OCI-LY1 (cell line): ENCODE measurements around the gene CFAP20DC.

Source experiments
- H2AFZ ChIP-seq: fragments of 200-600 bp; sonication (generic), shearing (Covaris generic); 2 replicates; pipeline ENCODE4 v1.6.0; 2014; ENCODE audit warnings: antibody characterized with exemption, mild to moderate bottlenecking, low read length
- H3F3A ChIP-seq: fragments of 200-600 bp; sonication (generic), shearing (Covaris generic); 2 replicates; pipeline ENCODE4 v1.6.0; 2014; ENCODE audit warnings: mild to moderate bottlenecking, antibody characterized with exemption, low read length, moderate library complexity; ENCODE audit not compliant: insufficient read depth
- H3K27ac ChIP-seq: fragments of 200-600 bp; sonication (generic); 2 replicates; pipeline ENCODE4 v1.5.1; 2014; ENCODE audit warnings: low read length, mixed run types, mild to moderate bottlenecking, low read depth; ENCODE audit not compliant: poor library complexity, severe bottlenecking
- H3K27me3 ChIP-seq: fragments of 200-600 bp; sonication (generic); 2 replicates; pipeline ENCODE4 v1.6.0; 2014; ENCODE audit warnings: antibody characterized with exemption, mild to moderate bottlenecking, low read length, moderate library complexity; ENCODE audit not compliant: insufficient read depth
- H3K36me3 ChIP-seq: fragments of 200-600 bp; sonication (generic); 2 replicates; pipeline ENCODE4 v1.6.1; 2014; ENCODE audit warnings: mild to moderate bottlenecking, antibody characterized with exemption, low read length, moderate library complexity, mixed read lengths; ENCODE audit not compliant: insufficient read depth
- H3K4me1 ChIP-seq: fragments of 200-600 bp; sonication (generic); 2 replicates; pipeline ENCODE4 v1.5.1; 2014; ENCODE audit warnings: mild to moderate bottlenecking, low read length, moderate library complexity; ENCODE audit not compliant: insufficient read depth, severe bottlenecking
- H3K4me2 ChIP-seq: fragments of 200-600 bp; sonication (generic), shearing (Covaris generic); 2 replicates; pipeline ENCODE4 v1.6.1; 2014; ENCODE audit warnings: low read length
- H3K4me3 ChIP-seq: fragments of 200-600 bp; sonication (generic); 2 replicates; pipeline ENCODE4 v1.5.1; 2014; ENCODE audit warnings: low read length, low read depth, mild to moderate bottlenecking, mixed read lengths; ENCODE audit not compliant: poor library complexity, severe bottlenecking
- H3K79me2 ChIP-seq: fragments of 200-600 bp; shearing (Covaris generic); 2 replicates; pipeline ENCODE4 v1.6.1; 2016; ENCODE audit warnings: mixed run types, low read length, mixed read lengths; ENCODE audit not compliant: insufficient read depth
- H3K9ac ChIP-seq: fragments of 200-600 bp; sonication (generic), shearing (Covaris generic); 2 replicates; pipeline ENCODE4 v1.6.1; 2014; ENCODE audit warnings: mild to moderate bottlenecking, low read length, mixed read lengths
- H3K9me2 ChIP-seq: fragments of 200-600 bp; sonication (generic), shearing (Covaris generic); 2 replicates; pipeline ENCODE4 v1.6.1; 2014; ENCODE audit warnings: low read depth, mild to moderate bottlenecking, low read length, mixed read lengths
- H3K9me3 ChIP-seq: fragments of 200-600 bp; shearing (Covaris generic); 2 replicates; pipeline ENCODE4 v1.6.1; 2014; ENCODE audit warnings: low read length, mixed read lengths
- H4K20me1 ChIP-seq: fragments of 200-600 bp; sonication (generic), shearing (Covaris generic); 2 replicates; pipeline ENCODE4 v1.6.0; 2016; ENCODE audit warnings: mild to moderate bottlenecking, low read length; ENCODE audit not compliant: insufficient read depth
- EZH2 ChIP-seq: fragments of 200-600 bp; sonication (generic), shearing (Covaris generic); IDR thresholded peaks from 2 replicates; pipeline ENCODE4 v1.8.0; 2017; ENCODE audit warnings: borderline replicate concordance, mixed run types, mild to moderate bottlenecking, antibody characterized with exemption, low read length, moderate library complexity, mixed read lengths
- TF ChIP-seq, protein P1 (sequence below): fragments of 200-600 bp; sonication (generic), shearing (Covaris generic); IDR thresholded peaks from 2 replicates; pipeline ENCODE4 v1.5.1; 2017; ENCODE audit warnings: mild to moderate bottlenecking, antibody characterized with exemption, low read length, moderate library complexity, mixed read lengths

The CFAP20DC gene

DNA sequence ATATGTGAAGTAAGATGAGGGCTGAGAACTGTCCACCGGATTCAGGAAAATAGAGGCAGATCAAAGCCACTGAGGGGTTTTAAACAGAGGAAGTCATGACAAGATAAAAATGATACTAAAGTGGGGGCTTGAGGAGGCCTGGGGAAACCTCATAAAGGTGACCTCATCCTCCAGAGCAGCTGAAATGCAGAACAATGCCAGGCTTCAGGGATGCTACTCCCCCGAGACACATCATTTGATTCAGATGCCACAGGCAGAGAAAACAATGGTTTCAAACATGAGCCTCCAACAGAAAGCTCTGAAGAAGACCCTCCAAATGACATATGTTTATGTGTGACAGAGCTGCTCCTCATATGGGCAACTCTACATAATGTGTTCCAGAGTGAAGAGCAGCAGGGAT, 6.4 kb downstream of the CFAP20DC start:
- TF ChIP-seq, protein P1, sequence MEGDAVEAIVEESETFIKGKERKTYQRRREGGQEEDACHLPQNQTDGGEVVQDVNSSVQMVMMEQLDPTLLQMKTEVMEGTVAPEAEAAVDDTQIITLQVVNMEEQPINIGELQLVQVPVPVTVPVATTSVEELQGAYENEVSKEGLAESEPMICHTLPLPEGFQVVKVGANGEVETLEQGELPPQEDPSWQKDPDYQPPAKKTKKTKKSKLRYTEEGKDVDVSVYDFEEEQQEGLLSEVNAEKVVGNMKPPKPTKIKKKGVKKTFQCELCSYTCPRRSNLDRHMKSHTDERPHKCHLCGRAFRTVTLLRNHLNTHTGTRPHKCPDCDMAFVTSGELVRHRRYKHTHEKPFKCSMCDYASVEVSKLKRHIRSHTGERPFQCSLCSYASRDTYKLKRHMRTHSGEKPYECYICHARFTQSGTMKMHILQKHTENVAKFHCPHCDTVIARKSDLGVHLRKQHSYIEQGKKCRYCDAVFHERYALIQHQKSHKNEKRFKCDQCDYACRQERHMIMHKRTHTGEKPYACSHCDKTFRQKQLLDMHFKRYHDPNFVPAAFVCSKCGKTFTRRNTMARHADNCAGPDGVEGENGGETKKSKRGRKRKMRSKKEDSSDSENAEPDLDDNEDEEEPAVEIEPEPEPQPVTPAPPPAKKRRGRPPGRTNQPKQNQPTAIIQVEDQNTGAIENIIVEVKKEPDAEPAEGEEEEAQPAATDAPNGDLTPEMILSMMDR = no peak
- TF ChIP-seq EZH2 = no peak
- no peak overlapping the region for H3K9ac ChIP-seq
- no peaks in the 10 kb centered on the region; the same call in 1 of the 2 replicates for H3K9me2 ChIP-seq
- no peaks in the 10 kb centered on the region for H3F3A ChIP-seq
- H3K4me2 ChIP-seq = no peak overlapping the region
- no peak overlapping the region for H3K4me3 ChIP-seq
- H3K27me3 ChIP-seq = no peaks in the 10 kb centered on the region
- H3K4me1 ChIP-seq = no peaks in the 10 kb centered on the region
- no peaks in the 10 kb centered on the region for H3K79me2 ChIP-seq
- no peaks in the 10 kb centered on the region for H3K9me3 ChIP-seq
- H4K20me1 ChIP-seq = no peaks in the 10 kb centered on the region
- H3K36me3 ChIP-seq = no peaks in the 10 kb centered on the region
- H3K27ac ChIP-seq = no peak overlapping the region
- H2AFZ ChIP-seq = no peak overlapping the region

DNA sequence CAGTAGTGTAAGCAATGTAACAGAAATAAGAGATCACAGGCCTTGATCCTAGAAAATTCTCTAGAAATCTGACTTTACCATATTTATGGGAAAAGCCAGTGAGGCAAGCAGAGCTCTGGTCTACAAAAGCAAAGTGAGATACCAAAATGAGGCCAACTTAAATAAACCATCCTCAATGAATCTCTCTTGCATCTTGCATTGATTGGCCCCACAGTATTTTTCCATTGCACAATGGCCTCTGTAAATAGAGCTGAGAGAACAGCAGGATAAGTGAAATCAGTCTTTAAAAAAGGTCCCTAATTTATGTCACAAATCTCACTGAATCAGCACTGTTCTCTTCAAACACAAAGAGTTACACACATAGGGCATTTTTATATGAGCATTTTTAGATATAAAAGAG, 8.9 kb downstream of the CFAP20DC start:
- Histone ChIP-seq H3K36me3 (no peaks in the 10 kb centered on the region), H4K20me1 (no peaks in the 10 kb centered on the region), H3K27me3 (no peaks in the 10 kb centered on the region), H3K27ac (no peak overlapping the region), H3K4me1 (no peaks in the 10 kb centered on the region), H3K4me3 (no peak overlapping the region), H3K9me2 (no peaks in the 10 kb centered on the region; the same call in 1 of the 2 replicates), H3K4me2 (no peak overlapping the region), H3K79me2 (no peaks in the 10 kb centered on the region), H2AFZ (no peak overlapping the region), H3K9ac (no peak overlapping the region), H3K9me3 (no peaks in the 10 kb centered on the region), H3F3A (no peaks in the 10 kb centered on the region)
- TF ChIP-seq, protein P1 = no peak
- TF ChIP-seq EZH2 = no peak

DNA sequence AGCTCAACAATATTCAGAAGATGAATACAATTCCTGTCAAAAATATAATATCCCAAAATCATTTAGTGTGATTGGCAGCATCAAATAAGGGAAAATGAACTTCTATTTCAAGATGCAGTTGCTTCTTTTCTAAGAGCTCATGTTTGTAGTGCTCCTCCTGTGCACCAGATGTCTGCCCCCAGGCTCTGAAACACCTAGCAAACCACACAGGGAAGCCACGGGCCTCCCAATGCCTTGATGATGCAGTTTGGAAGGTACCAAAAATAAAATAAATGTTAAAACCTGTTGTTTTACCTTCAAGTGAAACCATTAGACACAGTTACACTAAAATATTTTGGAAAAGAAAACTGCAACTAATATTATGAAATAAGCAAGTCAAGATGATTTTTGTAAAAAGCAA, 22.2 kb downstream of the CFAP20DC start:
- H3K4me1 ChIP-seq = no peaks in the 10 kb centered on the region
- no peak overlapping the region for H3K4me3 ChIP-seq
- H3K9me3 ChIP-seq = no peaks in the 10 kb centered on the region
- H4K20me1 ChIP-seq = no peaks in the 10 kb centered on the region
- H3K27ac ChIP-seq = no peak overlapping the region
- TF ChIP-seq, protein P1 = no peak
- no peak for TF ChIP-seq EZH2
- no peaks in the 10 kb centered on the region for H3K27me3 ChIP-seq
- no peaks in the 10 kb centered on the region for H3K36me3 ChIP-seq
- H2AFZ ChIP-seq = no peak overlapping the region
- no peak overlapping the region for H3K4me2 ChIP-seq
- no peaks in the 10 kb centered on the region for H3K9me2 ChIP-seq
- H3K9ac ChIP-seq = no peak overlapping the region
- H3F3A ChIP-seq = no peaks in the 10 kb centered on the region
- no peaks in the 10 kb centered on the region for H3K79me2 ChIP-seq
